IPS-11a (cell line): Measurements from ENCODE around the gene SLC47A2.
"Not testable (repeated sequence)": the region's sequence is repeated elsewhere in the genome, so short reads cannot be mapped to it uniquely, and the experiment has no call there.

Experiments
- H3K4me3 ChIP-seq: one replicate; pipeline ENCODE4 v1.5.1; 2013; ENCODE audit warnings: low read depth, low read length, control low read depth

The SLC47A2 gene, protein sequence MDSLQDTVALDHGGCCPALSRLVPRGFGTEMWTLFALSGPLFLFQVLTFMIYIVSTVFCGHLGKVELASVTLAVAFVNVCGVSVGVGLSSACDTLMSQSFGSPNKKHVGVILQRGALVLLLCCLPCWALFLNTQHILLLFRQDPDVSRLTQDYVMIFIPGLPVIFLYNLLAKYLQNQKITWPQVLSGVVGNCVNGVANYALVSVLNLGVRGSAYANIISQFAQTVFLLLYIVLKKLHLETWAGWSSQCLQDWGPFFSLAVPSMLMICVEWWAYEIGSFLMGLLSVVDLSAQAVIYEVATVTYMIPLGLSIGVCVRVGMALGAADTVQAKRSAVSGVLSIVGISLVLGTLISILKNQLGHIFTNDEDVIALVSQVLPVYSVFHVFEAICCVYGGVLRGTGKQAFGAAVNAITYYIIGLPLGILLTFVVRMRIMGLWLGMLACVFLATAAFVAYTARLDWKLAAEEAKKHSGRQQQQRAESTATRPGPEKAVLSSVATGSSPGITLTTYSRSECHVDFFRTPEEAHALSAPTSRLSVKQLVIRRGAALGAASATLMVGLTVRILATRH

DNA sequence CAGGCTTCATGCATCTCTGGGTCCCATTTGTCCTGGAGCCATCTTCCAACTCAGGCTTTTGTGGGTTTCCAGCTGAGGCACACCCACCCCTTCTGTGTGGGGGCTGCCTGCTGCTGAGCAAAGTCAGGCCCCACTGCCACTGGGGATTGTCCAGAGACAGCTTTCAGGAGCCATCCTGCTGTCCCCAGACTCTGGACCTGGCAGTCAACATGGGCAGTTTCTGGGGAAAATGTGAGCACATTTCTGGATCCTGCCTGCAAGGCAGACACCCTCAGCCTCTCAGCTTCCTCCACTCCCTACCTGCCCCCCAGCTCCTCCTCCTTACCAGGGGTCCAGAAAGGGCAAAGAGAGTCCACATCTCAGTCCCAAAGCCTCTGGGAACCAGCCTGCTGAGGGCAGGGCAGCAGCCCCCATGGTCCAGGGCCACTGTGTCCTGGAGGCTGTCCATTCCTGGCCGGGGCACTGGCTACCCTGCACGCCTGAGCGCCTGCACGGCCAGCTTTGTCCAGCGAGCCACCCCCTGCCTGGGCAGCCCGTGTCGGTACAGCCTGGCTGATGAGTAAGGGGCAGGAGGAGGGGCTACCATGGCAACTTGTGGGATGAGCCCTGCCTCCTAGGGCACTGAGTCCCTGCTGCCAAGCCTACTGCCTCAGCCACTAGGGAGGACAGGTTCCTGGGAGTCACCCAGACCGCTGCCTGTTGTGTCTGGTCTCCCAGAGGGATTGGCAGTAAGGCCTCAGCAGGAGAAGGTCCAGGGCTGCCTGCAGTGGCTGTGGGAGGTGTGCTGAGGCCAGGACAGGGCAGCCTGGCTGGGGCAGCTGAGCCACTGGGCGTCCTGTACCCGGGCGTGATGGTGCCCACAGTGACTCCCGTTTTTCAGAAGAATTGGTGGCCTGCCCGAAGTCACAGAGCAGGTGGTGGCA lies at the start of gene SLC47A2:
TSS of gene SLC47A2 (minus strand) at position 477 of the 923 bp plus-strand sequence. CDS start at position 448, 29 bp downstream.
- no peak within 1 kb of the TSS for H3K4me3 ChIP-seq

DNA sequence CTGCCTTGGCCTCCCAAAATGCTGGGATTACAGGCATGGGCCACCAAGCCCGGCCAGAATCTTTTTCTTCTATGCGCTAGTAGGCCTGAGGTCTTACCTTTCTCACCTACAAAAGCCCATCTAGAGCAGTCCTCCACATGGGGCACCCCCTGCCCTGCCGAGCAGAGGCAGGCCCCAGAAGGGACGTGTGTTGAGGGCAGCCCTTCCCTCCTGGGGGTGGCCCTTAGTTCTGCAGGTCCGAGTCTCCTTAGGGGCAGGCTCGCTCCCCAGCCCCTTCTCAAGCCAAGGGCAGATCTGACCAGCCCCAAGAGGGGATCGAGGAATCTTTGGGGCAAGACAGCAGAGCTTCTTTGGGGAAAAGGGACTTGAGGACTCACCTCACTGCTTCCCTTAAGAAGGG lies 49.6 kb upstream of the SLC47A2 start:
- no peak overlapping the region for H3K4me3 ChIP-seq

DNA sequence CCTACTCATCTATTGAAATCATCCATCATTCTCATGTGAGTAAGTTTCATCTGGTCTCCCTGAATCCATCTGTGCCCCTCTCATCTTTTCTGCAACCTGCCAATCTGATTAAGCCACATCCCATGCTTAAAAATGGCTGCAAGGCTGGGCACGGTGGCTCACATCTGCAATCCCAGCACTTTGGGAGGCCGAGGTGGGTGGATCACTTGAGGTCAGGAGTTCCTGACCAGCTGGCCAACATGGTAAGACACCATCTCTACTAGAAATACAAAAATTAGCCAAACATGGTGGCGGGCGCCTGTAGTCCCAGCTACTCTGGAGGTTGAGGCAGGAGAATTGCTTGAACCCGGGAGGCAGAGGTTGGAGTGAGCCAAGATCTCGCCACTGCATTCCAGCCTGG lies 47.6 kb upstream of the SLC47A2 start:
- H3K4me3 ChIP-seq, result not testable (repeated sequence)

DNA sequence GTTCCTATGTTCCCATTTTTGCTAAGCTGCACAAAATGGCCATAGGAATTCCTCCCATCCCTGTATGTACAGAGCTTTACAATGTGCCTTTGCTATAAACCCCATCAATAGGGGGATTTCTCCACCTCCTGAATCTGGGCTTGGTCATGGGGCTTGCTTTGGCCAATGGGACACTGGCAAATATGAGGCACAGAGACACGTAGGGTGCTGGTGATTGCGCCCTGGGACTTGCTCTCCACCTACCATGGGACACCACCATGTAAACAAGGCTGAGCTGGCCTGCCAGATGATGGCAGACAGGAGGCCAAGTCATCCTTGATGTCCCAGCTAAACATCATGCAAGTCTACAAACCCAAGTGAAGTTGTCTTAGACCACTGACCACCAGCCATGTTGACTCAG lies 47.0 kb upstream of the SLC47A2 start:
- no peak overlapping the region for H3K4me3 ChIP-seq

DNA sequence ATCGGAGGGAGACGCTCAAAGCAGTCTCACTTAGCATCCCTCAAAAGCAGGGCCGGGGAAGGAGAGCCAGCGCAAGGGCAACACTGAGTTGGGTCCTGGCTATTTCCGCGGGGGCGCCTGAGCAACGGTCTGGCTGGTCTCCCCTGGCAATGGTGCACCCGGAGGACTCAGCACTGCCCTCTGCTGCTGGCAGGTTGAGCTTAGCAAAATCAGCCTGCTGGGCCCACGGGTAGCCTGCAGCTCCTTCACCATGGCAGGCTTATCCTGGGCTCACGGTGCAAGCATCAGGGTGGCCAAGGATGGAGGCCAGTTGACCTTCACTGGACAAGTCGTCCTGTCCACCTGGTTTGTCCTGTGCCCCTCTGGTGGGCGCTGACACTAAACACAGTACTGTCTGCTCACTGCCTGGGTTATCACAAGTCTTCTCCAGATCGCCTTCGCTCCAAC lies 46.2 kb upstream of the SLC47A2 start:
- H3K4me3 ChIP-seq, result no peak overlapping the region

DNA sequence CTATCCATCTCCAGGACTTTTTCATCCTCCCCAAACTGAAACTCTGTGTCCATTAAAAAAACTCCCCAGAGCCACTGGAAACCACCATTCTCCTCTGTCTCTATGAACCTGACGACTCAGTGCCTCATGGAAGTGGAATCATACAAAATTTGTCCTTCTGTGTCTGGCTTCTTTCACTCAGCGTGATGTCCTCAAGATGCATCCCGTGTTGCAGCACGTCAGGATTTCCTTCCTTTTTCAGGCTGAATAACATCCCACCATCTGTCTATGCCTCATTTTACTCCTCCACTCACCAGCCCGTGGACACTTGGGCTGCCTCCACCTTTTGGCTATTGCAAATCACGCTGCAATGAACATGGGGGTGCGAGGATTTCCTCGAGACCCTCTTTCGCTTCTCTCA lies 44.4 kb upstream of the SLC47A2 start:
- no peak overlapping the region for H3K4me3 ChIP-seq

DNA sequence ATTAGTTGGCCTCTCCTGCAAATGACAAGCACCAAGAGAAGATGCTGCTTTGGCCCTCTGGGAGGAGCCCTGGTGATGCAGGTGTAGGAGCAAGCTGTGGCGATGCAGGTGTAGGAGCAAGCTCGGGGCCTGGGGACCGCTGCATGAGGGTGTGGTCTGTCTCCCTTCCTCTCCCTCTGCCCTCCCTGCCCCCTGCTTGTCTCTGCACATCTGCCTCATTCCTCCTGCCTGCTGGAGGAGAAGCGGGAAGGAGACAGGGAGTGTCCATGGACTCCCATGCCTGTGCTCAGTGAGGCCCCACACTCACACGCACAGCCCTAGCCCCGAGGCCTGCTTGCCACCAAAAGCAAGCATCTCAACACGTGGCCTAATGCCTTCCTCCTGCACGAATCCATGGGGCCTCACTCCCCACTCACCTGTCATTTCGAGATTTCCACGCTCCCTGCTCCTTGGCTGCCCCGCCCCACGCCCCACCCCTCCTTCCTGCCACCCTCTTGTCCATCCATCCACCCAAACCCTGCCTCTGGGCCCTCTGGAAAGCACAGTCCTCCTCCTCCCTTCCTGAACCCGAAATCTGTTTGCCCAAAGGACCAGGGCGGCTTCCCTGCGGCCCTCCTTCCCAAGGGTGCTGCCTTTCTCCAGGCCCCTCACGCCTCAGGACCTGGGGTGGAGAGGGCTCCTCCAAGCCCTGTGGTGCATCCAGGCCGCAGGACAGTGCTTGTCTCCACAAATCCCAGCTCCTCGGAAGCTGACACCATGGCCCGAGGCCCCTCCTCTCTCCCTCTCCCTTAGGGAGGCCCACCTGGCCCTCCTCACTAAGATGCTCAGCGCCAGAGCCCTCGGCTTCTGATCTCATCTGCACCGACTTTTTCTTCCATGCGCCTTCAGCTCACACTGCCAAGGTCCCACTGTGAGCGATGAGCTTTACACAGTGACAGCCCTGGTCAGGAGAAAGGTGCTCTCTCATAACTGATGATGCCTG lies 43.5 kb upstream of the SLC47A2 start:
- H3K4me3 ChIP-seq, result no peak overlapping the region

DNA sequence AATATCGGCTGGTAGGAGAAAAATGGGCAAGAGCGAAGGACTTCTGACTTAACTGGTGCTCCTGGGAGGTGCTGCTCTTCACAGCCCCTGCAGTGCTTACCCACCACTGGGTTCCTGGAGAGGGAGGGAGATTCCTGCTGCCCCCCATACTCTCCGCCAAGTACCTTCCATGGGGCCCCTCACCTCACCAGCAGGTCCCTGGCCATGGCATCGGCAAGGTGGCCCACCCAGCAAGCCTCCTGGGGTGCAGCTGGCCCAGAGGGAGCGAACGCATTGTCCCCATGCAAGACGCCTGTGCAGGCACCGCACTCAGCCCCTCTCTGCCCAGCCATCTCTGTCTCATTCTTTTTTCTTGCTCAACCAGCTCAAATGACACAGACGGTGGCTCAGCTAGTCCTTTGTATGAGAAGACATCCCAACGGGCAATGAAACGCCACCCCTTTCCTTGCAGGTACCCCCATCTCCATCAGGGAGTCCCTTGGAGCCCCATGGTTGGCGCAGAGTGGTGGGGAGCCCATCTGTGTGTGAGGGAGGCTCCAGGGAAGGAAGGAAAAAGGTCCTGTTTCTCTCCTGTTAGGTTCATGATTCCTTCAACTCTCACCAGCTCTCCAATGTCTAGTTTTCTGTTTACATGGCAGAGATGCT lies 41.3 kb upstream of the SLC47A2 start:
- no peak overlapping the region for H3K4me3 ChIP-seq

DNA sequence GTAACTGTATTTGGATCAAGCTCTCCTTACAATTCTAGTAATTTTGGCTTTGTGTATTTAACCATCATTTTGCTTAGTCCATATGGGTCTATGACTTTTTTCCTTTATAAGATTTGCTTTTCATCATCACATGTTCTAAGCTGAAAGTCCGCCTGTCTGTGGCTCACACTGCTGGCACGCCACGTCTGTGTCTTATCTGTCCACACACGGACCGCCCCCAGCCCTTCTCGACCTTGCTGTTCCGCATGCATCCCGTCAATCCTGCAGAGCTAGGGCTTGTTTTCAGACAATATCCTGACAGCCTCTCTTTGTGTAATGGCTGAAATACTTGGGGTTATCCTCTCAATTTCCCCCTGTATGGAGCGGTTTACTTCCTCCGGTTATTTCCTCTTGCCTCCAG lies 40.2 kb upstream of the SLC47A2 start:
- H3K4me3 ChIP-seq, result no peak overlapping the region

DNA sequence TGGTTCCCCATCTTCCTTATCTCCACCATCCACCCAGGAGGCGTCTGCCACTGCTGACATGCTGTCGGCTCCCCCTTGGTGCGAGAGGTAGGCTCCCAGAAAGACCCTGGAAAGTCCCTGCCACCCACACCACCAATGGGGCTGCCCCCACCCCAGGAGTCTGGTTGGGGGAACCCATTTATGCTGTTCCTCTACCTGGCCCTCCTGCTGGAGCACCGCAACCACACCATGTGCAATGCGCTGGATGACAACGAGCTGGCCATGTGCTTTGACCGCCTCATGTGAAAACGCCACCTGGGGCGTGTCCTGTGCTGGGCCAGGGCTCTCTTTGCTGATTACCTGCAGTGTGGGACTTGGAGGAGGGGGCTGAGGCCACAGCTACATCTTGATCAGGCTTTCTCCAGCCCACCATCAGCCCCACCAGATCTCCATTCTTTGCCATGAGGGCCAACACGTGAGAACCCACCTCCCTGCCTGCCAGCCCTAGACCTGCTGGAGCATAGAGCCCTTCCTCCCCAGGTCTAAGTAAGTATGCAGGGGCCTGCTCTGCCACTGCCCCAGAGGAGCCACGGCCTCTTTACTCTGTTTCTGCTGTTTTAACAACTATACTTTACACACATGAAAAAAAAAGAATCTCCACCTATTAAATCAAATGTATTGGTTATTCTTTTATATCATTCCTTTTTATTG lies 39.6 kb upstream of the SLC47A2 start:
- no peak overlapping the region for H3K4me3 ChIP-seq

DNA sequence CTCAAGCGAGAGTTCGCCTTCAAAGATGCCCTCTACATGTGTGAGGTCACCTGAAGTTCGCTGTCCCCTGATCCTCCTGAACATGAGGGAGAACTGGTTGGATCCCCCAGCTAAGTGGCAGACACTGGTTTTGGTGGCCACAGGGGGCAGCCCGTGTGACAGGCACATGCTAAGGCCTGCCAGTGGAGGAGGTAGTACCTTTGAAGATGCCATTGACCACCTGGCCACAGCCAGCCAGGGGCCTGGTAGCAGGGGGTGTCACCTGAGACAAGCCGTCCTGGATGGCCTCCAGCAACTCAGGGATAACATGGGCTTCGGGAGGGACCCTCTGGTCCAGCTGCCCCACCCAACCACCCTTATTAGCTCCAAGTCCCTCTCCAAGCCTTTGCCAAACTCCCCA lies 39.0 kb upstream of the SLC47A2 start:
- no peak overlapping the region for H3K4me3 ChIP-seq

DNA sequence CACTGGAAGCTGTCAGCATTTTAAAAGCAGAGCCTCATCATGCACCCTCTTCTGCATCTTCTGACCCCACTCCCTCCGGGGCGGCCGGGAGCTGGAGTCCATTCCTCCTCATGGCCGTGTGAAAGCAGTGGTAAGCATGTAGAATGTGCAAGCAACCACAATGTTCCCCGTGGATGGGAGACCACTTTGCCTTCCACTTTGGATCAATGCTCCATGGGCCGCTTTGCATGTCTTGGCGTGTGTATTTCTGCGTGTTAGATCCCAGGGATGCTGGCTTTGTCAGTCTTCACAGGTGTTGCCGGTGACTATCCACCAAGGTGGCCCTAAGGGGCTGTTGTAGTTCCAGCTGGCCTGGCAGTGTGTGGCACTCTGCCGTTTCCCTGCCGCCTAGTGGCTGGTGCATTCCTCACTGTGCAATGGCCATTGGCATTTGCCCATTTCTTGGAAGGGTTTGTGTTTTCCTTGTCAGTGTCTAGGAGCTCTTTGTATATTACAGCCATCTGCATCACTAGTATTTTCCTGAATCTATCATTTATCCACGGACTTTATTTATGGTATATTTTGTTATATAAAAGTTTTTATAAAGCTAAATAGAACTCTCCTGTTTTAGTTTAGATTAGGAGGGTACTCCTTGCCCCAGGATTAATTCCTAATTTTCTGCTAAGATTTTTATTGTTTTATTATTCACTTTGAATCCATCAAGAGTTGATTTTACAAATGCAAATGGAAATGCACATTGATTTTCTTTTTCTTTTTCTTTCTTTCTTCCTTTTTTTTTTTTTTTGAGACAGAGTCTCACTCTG lies 37.5 kb upstream of the SLC47A2 start:
- no peak overlapping the region for H3K4me3 ChIP-seq

DNA sequence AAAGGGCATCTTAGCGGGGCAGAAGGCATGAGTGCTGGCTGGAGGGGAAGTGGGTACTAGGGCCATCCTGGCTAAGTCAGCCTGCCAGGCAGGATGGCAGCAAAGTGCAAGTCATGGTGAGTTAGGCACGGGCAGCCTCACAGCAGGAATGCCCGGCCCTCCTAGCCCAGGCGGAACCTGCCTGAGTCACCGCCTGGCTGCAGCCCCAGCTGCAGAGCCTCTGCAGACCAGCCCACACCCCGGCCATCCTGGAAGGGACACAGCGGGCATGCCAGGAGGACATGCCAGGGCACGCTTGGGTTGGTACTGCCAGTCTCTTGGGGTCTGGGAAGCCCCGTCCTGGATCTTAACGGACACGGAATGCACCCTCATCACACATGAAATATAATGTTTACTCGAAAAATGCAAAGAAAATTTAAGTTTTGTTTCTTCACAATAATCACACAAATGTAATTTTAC lies 36.7 kb upstream of the SLC47A2 start:
- no peak overlapping the region for H3K4me3 ChIP-seq

DNA sequence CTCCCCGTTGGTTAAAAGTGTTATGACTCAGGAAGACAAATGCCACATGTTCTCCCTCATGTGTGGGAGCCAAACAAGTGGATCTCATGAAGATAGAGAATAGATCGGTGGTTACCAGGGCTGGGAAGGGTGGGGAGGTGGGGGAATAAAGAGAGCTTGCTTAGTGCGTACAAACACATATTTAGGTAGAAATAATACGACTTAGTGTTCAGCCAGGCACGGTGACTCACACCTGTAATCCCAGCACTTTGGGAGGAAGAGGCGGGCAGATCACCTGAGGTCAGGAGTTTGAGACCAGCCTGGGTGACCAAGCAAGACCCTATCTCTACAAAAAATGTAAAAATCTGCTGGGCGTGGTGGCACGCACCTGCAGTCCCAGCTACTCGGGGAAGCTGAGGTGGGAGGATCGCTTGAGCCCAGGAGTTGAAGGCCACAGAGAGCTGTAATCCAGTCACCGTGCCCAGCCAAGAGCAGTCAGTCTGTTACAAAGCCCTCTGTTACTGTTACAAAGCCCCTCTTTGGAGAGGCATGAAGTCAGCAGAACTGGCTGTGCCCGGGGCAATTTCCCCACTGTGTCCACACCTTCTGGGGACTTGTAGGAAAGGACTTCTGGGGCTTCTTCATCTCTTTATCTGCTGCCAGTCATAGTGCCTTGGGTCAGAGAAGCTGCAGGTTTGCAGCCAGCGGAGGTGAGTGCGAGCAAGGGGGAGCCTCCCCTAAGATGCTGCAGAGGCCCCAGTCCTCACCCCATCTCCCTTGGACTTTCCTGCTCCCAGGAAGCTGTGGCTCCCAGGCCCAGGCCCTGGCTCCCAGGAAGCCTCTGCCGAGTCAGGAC lies 36.0 kb upstream of the SLC47A2 start:
- H3K4me3 ChIP-seq, result no peak overlapping the region

DNA sequence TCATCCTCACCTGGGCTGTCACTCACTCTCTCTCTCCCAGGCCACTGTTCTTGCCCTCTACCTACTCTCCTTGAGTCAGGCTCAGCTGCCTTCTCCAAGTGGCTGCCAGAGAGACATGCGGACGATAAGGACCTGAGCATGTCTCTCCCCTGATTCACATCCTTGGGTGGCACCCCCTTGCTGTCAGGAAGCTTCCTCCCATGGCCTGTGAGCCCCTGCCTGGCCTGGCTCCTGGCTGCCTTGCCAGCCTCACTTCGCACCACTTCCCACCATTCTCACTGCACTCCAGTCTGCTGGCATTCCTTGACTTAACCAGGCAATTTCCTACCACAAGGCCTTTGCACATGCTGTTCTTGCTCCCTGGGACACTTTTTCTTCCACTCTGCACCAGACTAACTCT lies 34.5 kb upstream of the SLC47A2 start:
- H3K4me3 ChIP-seq, result no peak overlapping the region

DNA sequence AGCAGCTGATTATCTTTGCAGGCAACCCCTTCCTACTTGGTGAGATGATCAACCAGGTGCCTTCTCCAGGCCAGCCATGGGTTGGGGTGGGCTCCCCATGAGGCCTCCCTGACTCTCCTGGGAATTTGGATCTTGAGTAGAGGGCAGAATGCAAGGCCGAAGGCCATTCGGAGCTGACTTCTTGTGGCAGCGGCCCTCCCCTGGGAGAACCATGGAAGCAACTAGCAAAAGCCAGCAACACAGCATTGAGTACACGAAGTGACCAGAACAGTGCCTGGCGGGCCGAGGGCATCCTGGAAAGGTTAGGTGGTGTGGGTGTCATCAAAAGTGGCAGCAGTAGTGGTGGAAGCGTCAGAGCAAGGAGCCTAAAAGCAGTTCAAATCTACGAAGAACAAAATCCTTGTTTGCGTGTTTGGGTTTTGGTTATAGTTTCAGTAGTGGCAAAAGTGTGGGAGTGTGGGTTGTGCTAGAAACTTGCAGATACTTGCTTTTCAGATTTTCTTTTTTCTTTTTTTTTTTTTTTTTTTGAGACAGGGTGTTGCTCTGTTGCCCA lies 33.7 kb upstream of the SLC47A2 start:
- no peak overlapping the region for H3K4me3 ChIP-seq

DNA sequence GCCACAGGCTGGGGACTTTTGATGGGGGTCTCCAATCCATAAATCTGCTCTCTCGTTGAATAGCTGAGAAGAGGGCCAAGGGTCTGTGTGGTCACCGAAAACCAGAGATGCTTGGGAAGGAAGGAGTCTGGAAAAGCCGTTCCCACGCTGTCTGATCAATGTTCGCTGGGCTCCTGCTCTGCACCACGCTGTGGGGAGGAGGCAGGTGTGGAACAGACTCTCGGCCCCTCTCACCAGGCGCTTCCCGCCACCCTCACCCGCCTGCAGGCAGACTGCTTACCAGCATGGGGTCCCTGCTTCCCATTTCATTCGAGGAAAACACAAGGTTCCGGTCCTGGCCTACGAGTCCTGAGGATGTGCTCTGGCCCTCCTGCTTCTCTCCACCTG lies 32.4 kb upstream of the SLC47A2 start:
- H3K4me3 ChIP-seq, result no peak overlapping the region
